GM18867 (cell line): ENCODE results near the gene PTPRQ.

Experiments used
- ATAC-seq: cut with Tn5 transposase; IDR thresholded peaks from one replicate; pipeline ENCODE4 v1.9.1; 2021; ENCODE audit warnings: mild to moderate bottlenecking, moderate library complexity; ENCODE audit not compliant: unreplicated experiment

Gene PTPRQ

GRCh38 chr12:80717856-80718255, 273.8 kb downstream of the PTPRQ start:
- no peak for ATAC-seq

DNA sequence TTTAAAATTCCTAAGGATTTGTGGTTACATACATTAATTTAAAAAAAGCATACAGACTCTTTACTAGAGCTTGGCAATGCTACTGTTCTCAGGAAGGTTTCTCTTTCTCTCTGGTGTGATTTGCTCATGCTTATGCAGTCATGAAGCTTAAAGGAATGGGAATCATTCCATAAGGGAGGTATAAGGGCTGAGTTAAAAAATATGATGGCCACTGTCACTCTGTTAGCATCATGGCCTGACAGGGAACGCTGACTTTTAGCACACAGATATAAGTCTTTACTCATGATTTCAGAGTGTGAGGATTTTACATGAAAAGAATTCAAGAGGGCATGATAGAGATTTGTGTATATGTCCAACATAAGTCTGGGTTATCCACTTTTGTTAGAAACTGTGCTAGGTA, 276.5 kb downstream of the PTPRQ start:
- no peak for ATAC-seq

DNA sequence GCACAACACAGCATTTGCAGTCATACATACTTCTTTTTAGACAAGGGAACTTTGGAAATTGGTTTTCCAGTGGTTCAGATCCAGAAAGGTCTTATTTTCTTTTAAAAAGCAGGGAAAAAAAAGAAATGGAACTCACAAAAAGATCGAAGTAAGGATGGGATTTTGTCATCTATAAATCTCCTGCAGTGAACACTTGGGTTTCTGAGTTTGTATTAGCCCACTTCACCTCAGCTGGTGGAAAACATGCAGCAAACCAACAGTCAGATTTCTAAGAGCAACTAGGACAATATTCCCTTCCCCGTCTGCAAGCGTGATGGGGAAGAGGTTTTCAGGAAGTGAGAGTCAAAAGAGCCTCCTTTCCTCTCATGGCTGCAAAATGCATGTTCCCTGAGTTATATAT, 277.3 kb downstream of the PTPRQ start:
- ATAC-seq: no peak
